CD1c-positive myeloid dendritic cell (primary cell): ENCODE data around the gene HPDL.
"Not testable (repeated sequence)": the region's sequence is repeated elsewhere in the genome, so short reads cannot be mapped to it uniquely, and the experiment has no call there.

Experiments
- DNase-seq: peaks from one replicate; pipeline ENCODE4 v3.0.0-alpha.2; 2016; ENCODE audit errors: extremely low spot score

The HPDL gene

DNA sequence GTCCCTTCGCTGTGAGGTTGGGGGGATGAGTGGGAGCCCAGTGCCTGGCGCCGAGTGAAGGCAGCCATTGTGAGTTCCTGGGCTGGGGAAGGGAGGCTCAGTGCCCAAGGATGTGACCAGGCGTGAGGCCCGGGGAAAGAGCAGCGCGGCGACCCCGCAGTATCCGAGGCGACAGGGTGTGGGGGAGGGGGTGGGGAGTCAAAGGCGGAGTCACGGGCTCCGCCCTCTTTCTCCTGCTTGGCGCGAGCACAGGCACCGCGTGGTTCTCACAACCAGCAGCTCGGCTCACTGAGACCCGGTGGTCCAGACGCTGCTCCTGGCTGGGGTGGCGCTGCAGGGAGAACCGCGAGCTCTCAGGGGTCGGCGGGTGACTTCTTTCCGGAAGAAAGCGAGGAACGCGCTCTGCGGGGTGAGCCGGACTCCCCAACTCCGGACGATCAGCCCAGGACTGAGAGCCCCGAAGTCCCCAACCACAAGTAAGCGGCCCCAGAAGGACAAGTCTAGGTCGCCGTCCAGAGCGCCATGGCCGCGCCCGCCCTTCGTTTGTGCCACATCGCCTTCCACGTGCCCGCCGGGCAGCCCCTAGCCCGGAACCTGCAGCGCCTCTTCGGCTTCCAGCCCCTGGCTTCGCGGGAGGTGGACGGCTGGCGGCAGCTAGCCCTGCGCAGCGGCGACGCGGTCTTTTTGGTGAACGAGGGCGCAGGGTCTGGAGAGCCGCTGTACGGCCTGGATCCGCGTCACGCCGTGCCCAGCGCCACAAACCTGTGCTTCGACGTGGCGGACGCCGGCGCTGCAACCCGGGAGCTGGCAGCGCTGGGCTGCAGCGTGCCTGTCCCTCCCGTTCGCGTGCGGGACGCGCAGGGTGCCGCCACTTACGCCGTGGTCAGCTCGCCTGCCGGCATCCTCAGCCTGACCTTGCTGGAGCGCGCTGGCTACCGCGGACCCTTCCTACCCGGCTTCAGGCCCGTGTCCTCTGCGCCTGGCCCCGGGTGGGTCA, at the start of gene HPDL:
Gene HPDL (plus strand): TSS at position 269 of the 997 bp plus-strand sequence. CDS start 254 bp downstream, at position 523.
- peak; percentile 9 for DNase-seq

DNA sequence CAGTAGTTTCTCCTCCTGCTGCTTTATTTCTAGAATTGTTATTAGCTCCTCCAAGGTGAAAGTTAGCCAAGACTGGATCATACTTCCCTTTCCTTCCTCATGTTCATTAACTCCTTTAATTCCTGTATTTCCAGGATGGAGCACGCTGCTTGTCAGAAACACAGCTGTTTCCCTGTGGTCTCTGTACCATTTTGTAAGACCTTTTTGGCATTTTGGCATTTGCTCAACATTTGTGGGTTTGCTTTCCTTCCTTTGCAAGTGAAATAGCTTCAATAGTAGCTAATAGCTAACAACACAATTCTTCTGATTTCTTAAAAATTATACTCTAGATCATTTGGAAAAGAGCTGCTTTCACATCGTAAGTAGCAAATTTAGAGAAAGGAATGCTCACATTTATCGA, 44.3 kb upstream of the HPDL start:
- DNase-seq: no peak

DNA sequence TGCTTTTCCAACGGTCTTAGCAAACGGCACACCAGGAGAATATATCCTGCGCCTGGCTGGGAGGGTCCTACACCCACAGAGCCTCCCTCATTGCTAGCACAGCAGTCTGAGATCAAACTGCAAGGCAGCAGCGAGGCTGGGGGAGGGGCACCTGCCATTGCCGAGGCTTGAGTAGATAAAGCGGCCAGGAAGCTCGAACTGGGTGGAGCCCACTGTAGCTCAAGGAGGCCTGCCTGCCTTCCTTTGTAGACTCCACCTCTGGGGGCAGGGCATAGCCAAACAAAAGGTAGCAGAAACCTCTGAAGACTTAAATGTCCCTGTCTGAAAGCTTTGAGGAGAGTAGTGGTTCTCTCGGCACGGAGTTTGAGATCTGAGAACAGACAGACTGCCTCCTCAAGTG, 41.8 kb upstream of the HPDL start:
- DNase-seq: not testable (repeated sequence)

DNA sequence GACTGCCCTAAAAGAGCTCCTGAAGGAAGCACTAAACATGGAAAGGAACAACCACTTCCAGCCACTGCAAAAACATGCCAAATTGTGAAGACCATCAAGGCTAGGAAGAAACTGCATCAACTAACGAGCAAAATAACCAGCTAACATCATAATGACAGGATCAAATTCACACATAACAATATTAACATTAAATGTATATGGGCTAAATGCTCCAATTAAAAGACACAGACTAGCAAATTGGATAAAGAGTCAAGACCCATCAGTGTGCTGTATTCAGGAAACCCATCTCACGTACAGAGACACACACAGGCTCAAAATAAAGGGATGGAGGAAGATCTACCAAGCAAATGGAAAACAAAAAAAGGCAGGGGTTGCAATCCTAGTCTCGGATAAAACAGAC, 40.2 kb upstream of the HPDL start:
- not testable (repeated sequence) for DNase-seq

DNA sequence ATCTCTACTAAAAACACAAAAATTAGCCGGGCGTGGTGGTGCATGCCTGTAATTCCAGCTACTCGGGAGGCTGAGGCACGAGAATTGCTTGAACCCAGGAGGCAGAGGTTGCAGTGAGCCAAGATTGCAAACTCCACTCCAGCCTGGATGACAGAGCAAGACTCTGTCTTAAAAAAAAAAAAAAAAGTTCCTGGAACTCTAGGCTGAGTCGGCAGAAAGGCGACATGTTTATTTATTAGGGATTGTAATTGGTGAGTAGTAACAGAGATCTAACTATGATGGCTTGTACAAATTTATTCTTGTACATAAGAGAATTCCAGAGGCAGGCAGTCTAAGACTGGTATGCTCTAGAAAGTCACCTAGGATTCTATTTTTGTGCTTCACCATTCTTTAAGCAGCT, 35.7 kb upstream of the HPDL start:
- not testable (repeated sequence) for DNase-seq

DNA sequence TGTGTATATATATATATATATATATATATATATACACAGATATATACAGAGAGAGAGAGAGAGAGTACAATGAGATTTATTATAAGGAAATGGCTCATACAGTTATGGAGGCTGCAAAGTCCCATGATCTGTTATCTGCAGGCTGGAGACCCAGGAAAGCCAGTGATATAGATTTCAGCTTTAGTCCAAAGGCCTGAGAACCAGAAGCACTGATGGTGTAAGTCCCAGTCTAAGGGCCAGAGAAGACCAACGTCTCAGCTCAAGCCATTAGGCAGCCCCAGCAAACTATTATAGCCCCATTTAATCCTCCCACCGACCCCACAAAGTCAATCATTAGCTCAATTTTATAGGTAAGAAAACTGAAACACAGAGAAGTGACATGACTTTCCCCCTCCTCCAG, 35.0 kb upstream of the HPDL start:
- no peak for DNase-seq

DNA sequence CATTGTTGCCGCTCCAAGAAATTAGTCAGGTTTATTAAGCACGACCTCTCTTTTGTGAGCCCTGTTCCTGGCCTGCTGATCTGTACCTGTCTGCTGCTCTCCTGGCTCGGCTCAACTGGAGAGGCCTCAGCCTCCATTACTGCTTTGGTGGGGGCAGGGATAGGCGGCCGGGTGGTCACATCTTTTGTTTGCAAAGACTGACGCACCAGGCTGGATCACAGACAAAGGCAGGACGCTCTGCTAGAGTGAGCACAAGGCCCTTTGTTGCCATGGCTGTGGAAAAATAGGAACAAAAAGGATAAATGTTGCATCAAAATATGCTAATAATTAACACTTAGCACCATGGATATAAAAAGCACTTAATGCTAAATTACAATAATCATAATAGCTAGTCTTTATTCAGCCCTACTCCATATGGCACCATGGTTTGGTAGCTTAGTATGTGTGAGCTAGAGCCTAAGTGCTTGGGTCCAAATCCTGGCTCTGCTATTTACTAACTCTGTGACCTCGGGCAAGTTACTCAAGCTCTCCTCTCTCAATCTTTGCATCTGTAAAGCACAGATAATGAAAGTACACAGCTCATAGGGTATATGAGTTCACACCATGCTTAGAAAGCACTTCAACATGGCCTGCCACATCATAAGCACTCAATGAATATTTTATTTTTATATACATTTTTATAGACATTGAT, 28.9 kb upstream of the HPDL start:
- no peak for DNase-seq

DNA sequence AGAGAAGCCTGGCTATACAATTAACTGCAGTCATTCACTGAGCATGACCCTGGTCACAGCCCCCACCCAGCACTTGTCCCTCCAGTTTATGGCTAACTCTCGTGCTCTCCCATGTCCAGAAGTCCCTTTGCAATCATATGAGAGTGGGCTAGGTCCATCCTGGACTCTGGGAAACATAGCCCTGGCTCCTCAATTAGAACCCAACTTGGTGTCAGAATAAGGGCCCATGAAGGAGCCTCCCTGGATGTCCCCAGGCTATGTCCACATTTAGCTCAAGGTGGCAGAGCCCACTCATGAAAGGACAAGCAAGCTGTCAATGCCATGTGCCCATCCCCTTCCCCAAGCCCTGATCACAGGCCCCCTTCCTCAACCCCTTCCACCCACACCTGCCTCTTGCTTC, 27.4 kb upstream of the HPDL start:
- DNase-seq: no peak

DNA sequence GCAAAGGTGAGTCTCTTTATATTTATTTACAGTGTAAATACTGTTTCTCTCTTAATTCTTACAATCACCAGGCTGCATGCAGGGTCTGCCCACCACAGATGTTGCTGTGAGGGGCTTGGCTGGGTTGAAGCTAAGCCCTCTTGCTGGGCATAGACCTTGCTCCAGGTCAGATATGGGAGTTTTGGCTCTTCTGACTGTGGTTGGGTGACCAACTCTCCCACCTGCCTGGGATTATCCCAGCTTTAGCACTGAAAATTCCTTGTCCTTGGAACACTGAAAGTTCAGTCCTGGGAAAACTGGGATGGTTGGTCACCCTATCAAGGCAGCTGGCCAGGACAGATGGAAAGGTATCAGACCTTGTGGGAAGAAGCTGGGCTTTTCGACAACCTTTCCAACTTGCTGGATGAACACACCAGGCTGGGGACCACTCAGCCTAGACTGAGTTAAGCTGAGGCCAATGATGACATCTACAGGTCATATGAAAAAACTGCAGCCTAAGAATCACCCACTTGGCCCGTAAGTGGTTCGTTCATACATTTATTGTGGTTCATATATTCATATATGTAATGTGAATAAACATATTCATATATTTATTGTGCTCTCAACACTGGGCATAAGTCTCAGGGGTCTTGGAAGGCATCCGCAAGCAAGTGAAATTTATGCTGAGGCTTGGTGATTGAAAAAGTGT, 26.6 kb upstream of the HPDL start:
- peak; percentile 71 for DNase-seq

DNA sequence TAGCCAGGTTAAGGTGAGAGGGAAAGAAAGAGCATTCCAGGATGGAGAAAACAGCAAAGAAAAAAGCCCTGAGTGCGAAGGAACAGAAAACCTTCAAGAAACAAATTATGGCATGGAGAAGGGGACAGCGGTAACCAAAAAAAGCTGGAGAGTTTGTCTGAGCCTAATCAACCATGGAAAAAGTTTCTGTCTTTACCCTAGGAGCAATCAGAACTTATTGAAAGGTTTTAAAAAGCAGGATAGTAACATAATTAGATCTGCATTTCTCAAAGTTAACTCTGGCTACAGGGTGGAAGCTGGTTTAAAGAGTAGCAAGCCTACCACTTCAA, 26.1 kb upstream of the HPDL start:
- no peak for DNase-seq

DNA sequence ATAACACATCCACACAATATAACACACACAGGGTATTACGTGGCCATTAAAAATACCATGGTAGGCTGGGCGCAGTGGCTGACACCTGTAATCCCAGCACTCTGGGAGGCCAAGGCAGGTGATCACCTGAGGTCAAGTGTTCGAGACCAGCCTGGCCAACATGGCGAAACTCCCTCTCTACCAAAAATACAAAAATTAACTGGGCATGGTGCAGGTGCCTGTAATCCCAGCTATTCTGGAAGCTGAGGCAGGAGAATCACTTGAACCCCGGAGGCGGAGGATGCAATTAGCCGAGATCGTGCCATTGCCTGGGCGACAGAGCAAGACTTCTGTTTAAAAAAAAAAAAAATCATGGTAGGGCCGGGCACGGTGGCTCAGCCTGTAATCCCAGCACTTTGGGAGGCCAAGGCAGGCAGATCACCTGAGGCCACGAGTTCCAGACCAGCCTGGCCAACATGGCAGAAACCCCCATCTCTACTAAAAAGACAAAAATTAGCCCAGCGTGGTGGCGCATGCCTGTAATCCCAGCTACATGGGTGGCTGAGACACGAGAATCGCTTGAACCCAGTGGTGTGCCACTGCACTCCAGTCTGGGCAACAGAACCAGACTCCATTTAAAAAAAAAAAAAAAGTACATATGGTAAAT, 24.1 kb upstream of the HPDL start:
- DNase-seq: no peak

DNA sequence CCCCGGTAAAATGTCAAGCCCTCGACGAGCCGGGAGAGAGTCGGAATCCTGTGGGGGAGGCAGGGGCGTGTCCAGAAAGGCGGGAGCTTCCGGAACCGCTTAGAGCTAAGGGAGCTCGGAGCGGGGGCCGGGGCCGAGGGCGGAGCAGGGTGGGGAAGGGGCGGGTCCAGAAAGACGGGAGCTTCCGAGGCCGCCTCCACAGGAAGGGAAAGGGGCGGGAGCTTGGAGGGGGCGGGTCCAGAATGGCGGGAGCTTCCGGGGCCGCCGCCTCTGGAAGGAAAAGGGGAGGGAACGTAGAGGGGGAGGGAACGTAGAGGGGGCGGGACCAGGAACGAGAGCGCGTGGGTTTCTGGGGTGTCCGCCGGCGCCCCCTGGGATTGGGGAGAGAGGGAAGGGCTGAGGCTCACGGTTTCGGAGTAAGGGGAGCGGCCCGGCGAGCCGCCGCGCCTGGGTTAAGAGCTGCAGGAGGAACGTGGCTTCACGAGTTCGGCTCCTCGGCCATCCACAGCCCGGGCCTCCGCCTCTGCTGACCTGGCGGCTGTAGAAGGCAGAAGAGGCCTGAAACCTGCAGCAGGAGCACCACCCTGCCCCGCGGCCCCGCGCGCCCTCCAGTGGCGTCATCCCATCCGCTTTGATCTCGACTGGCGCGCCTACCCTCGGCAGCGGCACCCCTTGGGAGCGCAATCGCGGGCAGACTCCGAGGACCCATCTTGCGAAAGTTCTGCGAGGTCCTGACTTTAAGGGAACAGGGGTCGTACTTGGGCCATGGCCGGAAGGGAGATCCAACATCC, 23.0 kb upstream of the HPDL start:
- peak; percentile 98 for DNase-seq

DNA sequence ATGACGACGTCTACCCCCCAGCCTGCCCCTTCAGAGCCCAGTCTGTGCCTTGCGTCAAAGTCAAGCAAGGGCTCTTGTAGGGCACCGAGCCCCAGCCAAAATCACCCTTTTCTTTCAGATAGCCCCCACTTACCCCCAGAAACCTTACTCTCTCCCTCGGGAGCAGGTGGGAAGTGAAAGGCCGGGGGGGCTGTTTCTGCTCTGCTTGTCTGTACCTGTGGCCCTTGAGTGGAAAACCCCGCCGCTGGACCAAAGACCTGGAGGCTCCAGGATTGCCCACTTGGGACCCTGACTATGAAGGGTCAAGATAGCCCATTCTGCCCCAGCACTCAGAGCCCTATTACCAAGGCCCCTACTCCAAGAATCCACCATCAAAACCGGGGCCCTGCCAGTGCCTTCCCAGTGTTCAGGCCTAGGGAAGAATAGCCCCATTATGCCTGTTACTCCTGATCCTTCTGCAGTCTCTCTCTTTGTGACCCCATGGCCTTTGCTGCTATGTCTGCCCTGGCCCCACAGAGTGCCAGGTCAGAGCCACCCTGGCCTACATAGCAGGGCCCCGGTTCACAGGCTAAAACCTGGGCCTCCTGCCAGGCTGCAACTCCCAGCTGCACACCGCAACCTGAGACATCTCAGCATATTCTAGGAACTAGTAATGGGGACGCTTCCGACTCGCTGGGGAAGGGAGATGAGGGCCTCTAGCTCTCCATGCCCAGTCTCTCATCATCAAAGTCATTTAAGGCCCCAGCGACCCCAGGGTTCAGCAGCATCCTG, 22.2 kb upstream of the HPDL start:
- no peak for DNase-seq

DNA sequence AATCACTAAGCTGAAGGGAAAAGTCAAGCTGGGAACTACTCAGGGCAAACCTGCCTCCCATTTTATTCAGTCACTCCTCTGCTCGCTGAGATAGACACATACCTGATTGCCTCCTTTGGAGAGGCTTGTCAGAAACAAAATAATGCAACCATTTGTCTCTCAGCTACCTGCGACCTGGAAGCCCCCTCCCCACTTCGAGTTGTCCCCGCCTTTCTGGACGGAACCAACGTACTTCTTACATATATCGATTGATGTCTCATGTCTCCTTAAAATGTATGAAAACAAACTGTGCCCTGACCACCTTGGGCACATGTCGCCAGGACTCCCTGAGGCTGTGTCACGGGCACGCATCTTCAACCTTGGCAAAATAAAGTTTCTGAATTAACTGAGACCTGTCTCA, 21.5 kb upstream of the HPDL start:
- no peak for DNase-seq

DNA sequence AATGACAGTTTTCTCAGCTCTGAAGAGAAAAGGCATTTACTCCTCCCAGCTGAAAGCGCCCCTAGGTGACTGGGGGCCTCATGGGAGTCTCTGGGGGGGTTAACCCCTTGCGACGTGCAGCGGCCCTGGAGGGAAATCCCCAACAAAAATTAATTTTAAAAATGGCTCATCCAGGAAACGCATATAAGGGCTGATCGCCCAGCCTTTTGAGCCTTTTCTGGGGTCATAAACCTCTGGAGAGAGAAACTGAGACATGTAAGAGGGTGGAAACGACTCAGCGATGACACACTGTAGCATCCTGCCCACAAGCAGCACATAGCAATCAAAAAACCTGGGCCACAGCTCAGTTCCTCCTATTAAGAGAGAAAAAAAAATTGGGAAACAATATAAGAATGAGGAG, 20.4 kb upstream of the HPDL start:
- no peak for DNase-seq

DNA sequence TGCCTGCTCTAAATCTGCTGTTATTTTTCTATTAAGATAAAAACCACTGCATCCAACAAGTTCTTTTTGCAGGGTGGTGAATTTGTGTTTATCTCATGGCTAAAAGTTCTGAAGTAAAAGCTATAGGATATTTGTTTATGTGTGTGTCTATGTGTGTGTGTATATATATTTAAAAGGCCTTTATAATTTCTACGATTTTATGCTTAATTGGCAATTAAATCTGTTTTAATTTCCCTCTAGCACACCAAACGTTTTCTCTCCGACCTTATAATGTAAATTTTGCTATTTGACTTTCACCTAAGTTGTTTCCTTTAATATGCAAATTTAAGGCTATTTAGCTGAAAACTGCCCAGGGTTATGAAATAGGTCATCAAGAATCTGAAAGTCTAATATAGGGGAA, 19.8 kb upstream of the HPDL start:
- DNase-seq: no peak

DNA sequence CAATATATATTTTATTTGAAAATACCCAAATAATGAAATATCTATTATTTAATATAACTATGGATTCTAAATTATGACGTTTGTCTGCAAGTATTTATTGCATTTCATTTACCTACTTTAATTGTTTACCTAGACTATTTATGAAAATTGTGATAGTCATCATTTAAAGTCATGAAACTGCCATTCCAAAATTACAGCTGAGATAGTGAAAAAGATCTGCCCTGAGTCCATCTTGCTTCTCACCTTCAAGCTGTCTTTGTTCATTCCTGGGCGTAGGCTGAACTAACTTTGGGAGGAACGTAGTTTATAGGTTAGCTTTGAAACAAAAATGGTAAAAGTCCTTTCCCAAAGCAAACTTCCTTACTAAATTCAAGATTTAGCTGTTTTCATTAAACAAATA, 12.4 kb upstream of the HPDL start:
- DNase-seq: no peak

DNA sequence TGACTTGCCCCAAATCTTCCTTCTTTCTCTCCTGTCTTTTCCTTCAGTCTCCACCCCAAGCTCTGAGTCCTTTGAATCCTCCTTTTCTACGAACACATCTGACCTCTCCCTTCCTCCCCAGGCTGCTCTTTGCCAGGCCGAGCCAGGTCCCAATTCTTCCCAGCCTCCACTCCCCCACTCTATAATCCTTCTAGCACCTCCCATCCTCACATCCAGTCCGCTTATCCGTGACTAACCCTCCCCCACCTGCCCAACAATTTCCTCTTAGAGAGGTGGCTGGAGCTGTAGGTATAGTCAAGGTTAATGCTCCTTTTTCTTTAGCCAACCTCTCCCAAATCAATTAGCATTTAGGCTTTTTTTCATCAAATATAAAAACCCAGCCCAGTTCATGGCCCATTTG, 9.5 kb upstream of the HPDL start:
- DNase-seq: no peak

DNA sequence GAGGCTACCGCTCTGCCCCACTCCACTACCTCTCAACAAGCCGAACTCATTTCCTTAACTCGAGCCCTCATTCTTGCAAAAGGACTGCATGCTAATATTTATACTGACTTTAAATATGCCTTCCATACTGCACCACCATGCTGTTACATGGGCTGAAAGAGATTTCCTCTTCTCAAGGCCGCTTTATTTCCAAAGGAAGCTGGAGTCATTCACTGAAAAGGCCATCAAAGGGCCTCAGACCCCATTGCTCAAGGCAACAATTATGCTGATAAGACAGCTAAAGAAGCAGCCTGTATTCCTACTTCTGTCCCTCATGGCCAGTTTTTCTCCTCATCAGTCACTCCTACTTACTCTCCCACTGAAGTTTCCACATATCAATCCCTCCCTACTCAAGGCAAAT, 6.9 kb upstream of the HPDL start:
- no peak for DNase-seq

DNA sequence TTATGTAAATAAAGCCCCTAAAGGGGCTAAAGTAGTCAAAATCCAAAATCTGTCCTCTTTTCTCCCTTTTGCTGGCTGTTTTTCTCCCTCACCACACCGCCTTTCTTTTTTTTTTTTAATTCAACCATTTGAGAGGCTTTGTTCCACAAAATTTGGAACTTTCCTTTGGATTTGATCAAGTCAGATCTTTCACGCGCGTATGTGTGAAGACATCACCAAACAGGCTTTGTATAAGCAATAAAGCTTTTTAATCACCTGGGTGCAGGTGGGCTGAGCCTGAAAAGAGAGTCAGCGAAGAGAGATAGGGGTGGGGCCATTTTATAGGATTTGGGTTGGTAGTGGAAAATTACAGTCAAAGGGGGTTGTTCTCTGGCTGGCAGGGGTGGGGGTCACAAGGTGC, 5.3 kb upstream of the HPDL start:
- no peak for DNase-seq
